HepG2 (cell line): ENCODE results near the gene CLDN5. TPM values are rescaled to one million over a fixed set of nuclear protein-coding genes. Genes with fewer than 3 reads are reported as not detected.

Experiments used
- ATAC-seq: fragments of 200-7000 bp; cut with Tn5 transposase; 3 replicates; pipeline ENCODE4 v1.9.1; 2020; ENCODE audit warnings: mild to moderate bottlenecking, moderate library complexity
- BruUV-seq: library from RNA; stranded (reverse); fragments of 400-500 nt; replicated peaks from 2 replicates; lab custom pipeline; 2021; lab: Mats Ljungman, UMichigan
- CTCF ChIA-PET: fragments of 300-600 bp; formaldehyde crosslinking; extraction: SDS; loops from one replicate; lab custom pipeline; 2021; ENCODE audit warnings: low total read pairs, inconsistent platforms, low intra/inter-chr PET ratio; lab: Yijun Ruan, JAX
- POLR2A ChIA-PET: fragments of 350-600 bp; sonication (Branson Sonifier 250); formaldehyde crosslinking; loops from one replicate; lab custom pipeline; 2020; ENCODE audit warnings: antibody characterized with exemption, inconsistent platforms; lab: Yijun Ruan, JAX
- DNase-seq: peaks from one replicate; pipeline ENCODE4 v3.0.0-alpha.2; 2015; ENCODE audit warnings: low spot score
- FAIRE-seq: peaks from 3 replicates; lab custom pipeline; 2011; peaks lifted over from hg19 to GRCh38; lab: Jason Lieb, UNC
- H2AFZ ChIP-seq: one replicate; pipeline ENCODE4 v1.6.1; 2011; ENCODE audit warnings: low read length, inconsistent platforms
- H3K27ac ChIP-seq: fragments of 300-600 bp; 3 replicates; pipeline ENCODE4 v1.8.0; 2011; ENCODE audit warnings: mixed run types, mild to moderate bottlenecking, mixed read lengths, low read length, inconsistent platforms; ENCODE audit not compliant: insufficient read depth; ENCODE audit errors: extremely low read length
- H3K27me3 ChIP-seq, 2 experiments: fragments of 200-600 bp in 1 of 2; 2 replicates in 1 of 2; 3 replicates in 1 of 2; pipeline versions ENCODE4 v1.6.0 to v1.8.0; 2011; ENCODE audit warnings: low read length in 2 of 2, mild to moderate bottlenecking in 2 of 2, moderate library complexity in 2 of 2, inconsistent platforms in 1 of 2; ENCODE audit not compliant: insufficient read depth in 2 of 2, control insufficient read depth in 1 of 2
- H3K36me3 ChIP-seq, 2 experiments: fragments of 200-600 bp in 1 of 2; replicated peaks in 1 of 2; 2 replicates in 1 of 2; 3 replicates in 1 of 2; pipeline versions ENCODE4 v1.5.1 to v1.8.0; 2011; ENCODE audit warnings: low read length in 2 of 2, inconsistent platforms in 1 of 2; ENCODE audit not compliant: insufficient read depth in 2 of 2, control insufficient read depth in 1 of 2
- H3K4me1 ChIP-seq: 2 replicates; pipeline ENCODE4 v1.5.1; 2012; ENCODE audit warnings: low read length, inconsistent platforms; ENCODE audit not compliant: insufficient read depth
- H3K4me2 ChIP-seq: 2 replicates; pipeline ENCODE4 v1.6.0; 2011; ENCODE audit warnings: low read depth, low read length, inconsistent platforms
- H3K4me3 ChIP-seq, 3 experiments: fragments of 200-600 bp in 1 of 3; sonication (generic), shearing (Covaris generic) in 1 of 3; replicated peaks in 1 of 3; 2 replicates each; pipeline ENCODE4 v1.5.1; 2011 to 2016; ENCODE audit warnings: low read length in 3 of 3, inconsistent platforms in 2 of 3, low read depth in 2 of 3, mild to moderate bottlenecking in 2 of 3, control low read depth in 1 of 3, mixed read lengths in 1 of 3; ENCODE audit not compliant: insufficient read depth in 1 of 3
- H3K79me2 ChIP-seq: one replicate; pipeline ENCODE4 v1.6.1; 2011; ENCODE audit warnings: low read length, inconsistent platforms; ENCODE audit not compliant: insufficient read depth
- H3K9ac ChIP-seq: 2 replicates; pipeline ENCODE4 v1.6.0; 2011; ENCODE audit warnings: mild to moderate bottlenecking, low read depth, low read length, inconsistent platforms; ENCODE audit not compliant: insufficient read depth
- H3K9me3 ChIP-seq: 2 replicates; pipeline ENCODE4 v1.5.1; 2012; ENCODE audit warnings: mild to moderate bottlenecking, low read length
- H4K20me1 ChIP-seq: 2 replicates; pipeline ENCODE4 v1.6.0; 2011; ENCODE audit warnings: inconsistent platforms, mild to moderate bottlenecking, low read length, moderate library complexity; ENCODE audit not compliant: insufficient read depth
- KLF11 ChIP-seq: IDR thresholded peaks from 2 replicates; pipeline ENCODE4 v1.6.1; 2016; ENCODE audit warnings: missing compliant biosample characterization
- MBNL3 ChIP-seq: fragments of 250-450 bp; sonication (Bioruptor Pico); conservative IDR thresholded peaks from 2 replicates; pipeline ENCODE4 v1.8.0; 2022; ENCODE audit warnings: mild to moderate bottlenecking, inconsistent platforms
- SOX5 ChIP-seq: IDR thresholded peaks from 2 replicates; pipeline ENCODE4 v1.6.1; 2016; ENCODE audit warnings: borderline replicate concordance
- SRF ChIP-seq: IDR thresholded peaks from 2 replicates; pipeline ENCODE4 v1.6.1; 2011; ENCODE audit warnings: mild to moderate bottlenecking, low read depth, low read length, moderate library complexity
- THAP7 ChIP-seq: sonication (generic); formaldehyde crosslinking; IDR thresholded peaks from 2 replicates; pipeline ENCODE4 v1.8.1; 2023; ENCODE audit warnings: mild to moderate bottlenecking, missing genetic modification reagents
- ZBTB10 ChIP-seq: sonication (generic); formaldehyde crosslinking; IDR thresholded peaks from 2 replicates; pipeline ENCODE4 v1.4.0; 2020; ENCODE audit warnings: missing genetic modification reagents, borderline replicate concordance
- ZHX2 ChIP-seq, 2 experiments: sonication (generic) in 1 of 2; formaldehyde crosslinking in 1 of 2; IDR thresholded peaks; 2 replicates each; pipeline versions ENCODE4 v1.6.1 to v1.9.0; 2014 to 2022; ENCODE audit warnings: antibody characterized with exemption in 1 of 2, borderline replicate concordance in 1 of 2, inconsistent platforms in 1 of 2, low read depth in 1 of 2, missing genetic modification reagents in 1 of 2
- ZNF138 ChIP-seq: sonication (generic); formaldehyde crosslinking; IDR thresholded peaks from 2 replicates; pipeline ENCODE4 v1.5.0; 2020; ENCODE audit warnings: mild to moderate bottlenecking, low read depth, missing genetic modification reagents
- ZNF317 ChIP-seq: sonication (generic); formaldehyde crosslinking; IDR thresholded peaks from 2 replicates; pipeline ENCODE4 v1.5.0; 2020; ENCODE audit warnings: mild to moderate bottlenecking, missing genetic modification reagents
- ZNF414 ChIP-seq: sonication (generic); formaldehyde crosslinking; IDR thresholded peaks from 2 replicates; pipeline ENCODE4 v1.5.0; 2020; ENCODE audit warnings: missing genetic modification reagents
- ZNF790 ChIP-seq: sonication (generic); formaldehyde crosslinking; IDR thresholded peaks from 2 replicates; pipeline ENCODE4 v1.8.0; 2022; ENCODE audit warnings: missing genetic modification reagents, mild to moderate bottlenecking, borderline replicate concordance
- WGBS: methylation state at CpG from one replicate; pipeline ENCODE4 v1.1.6; 2017; ENCODE audit warnings: low lambda C conversion rate; 5-methylcytosine and 5-hydroxymethylcytosine counted together
- in situ Hi-C: cut with HindIII; loops from 2 replicates; pipeline ENCODE4 v1.10.0; 2017; ENCODE audit warnings: low pct_unique_long_range_greater_than_20kb; ENCODE audit not compliant: extremely low pct_ligation_motif_present
- intact Hi-C: fragments of 100-400 bp; cut with micrococcal nuclease; formaldehyde crosslinking; loops from one replicate; pipeline ENCODE4 v1.10.0; 2022; ENCODE audit not compliant: unreplicated experiment
- polyA plus RNA-seq, 8 experiments: library from polyadenylated mRNA; depleted of rRNA in 3 of 8; stranded (reverse) in 7 of 8; unstranded in 1 of 8; fragments of >200 nt; fragmentation: Illumina TruSeq in 4 of 8; extraction: Trizol in 4 of 8; gene quantifications; 2 replicates each; pipeline versions ENCODE4 v1.2.1 to v1.2.3, GENCODE V29; 2011 to 2016; ENCODE audit warnings: low read depth in 4 of 8, missing spikeins in 1 of 8, mixed read lengths in 1 of 8; ENCODE audit not compliant: insufficient read depth in 1 of 8
- total RNA-seq, 5 experiments: library from RNA; depleted of rRNA; stranded (reverse); fragments of >200 nt; fragmentation: Illumina TruSeq; extraction: Trizol; gene quantifications; 2 replicates each; pipeline ENCODE4 v1.2.3, GENCODE V29; 2016; ENCODE audit warnings: low read depth in 1 of 5

CLDN5 gene
- total and polyA plus RNA-seq, 2 of the 13 experiments (the other 11 are each of a cell fraction or from before 2014, with no cell fraction given): not detected

- TF ChIP-seq ZHX2 (IDR thresholded peaks at IDR 0.05; ENCODE audit: low read depth) (no peak), ZHX2 (CRISPR knock-in tag; IDR thresholded peaks at IDR 0.05; ENCODE audit: borderline replicate concordance) (no peak)
These were observed 30.1 kb downstream of the CLDN5 start (continued) for GRCh38 chr22:19494001-19494560.

GRCh38 chr22:19492504-19493174 lies 31.6 kb downstream of the CLDN5 start:
- in situ Hi-C loops: no loop called here
- no peaks in the 10 kb centered on the region for H3K27me3 ChIP-seq
- H3K4me3 ChIP-seq: no peak overlapping the region
- no peaks in the 10 kb centered on the region for H3K9me3 ChIP-seq
- H3K4me1 ChIP-seq: no peaks in the 10 kb centered on the region
- DNase-seq: no peak
- H3K36me3 ChIP-seq: peaks cover 8 to 59% of the 10 kb centered on the region in 2 experiments
- ChIA-PET CTCF (no interaction called here), POLR2A (no interaction called here)
- BruUV-seq: no TSS peak
- intact Hi-C loops: no loop called here
- H3K27ac ChIP-seq: no peak overlapping the region
- no peaks in the 10 kb centered on the region for H3K79me2 ChIP-seq
- no peak overlapping the region for H2AFZ ChIP-seq
- H4K20me1 ChIP-seq: no peaks in the 10 kb centered on the region
- no peak for FAIRE-seq
- TF ChIP-seq ZNF317 (CRISPR knock-in tag) (no peak), THAP7 (CRISPR knock-in tag) (no peak), ZNF138 (CRISPR knock-in tag) (no peak), MBNL3 (CRISPR knock-in tag) (no peak), ZNF414 (no peak), ZBTB10 (CRISPR knock-in tag) (no peak), SRF (no peak), KLF11 (no peak), ZNF790 (CRISPR knock-in tag) (no peak), SOX5 (CRISPR knock-in tag) (no peak)
- no peak overlapping the region for H3K4me2 ChIP-seq
- no peak for ATAC-seq
- 88% methylated on average over 5 of the region's 6 CpGs for WGBS
- H3K9ac ChIP-seq: no peak overlapping the region
